T1000 (cell line): ENCODE measurements around the gene BRI3BP.
"Not testable (repeated sequence)": the region's sequence is repeated elsewhere in the genome, so short reads cannot be mapped to it uniquely, and the experiment has no call there.

ENCODE experiments used
- DNase-seq: peaks from one replicate; lab custom pipeline; 2025; ENCODE audit warnings: mixed read lengths; lab: John Stamatoyannopoulos, UW

Gene BRI3BP

GRCh38 chr12:125023065-125023464 is 29.6 kb downstream of the BRI3BP start:
- DNase-seq: no peak

GRCh38 chr12:125024949-125025563 is 31.6 kb downstream of the BRI3BP start:
- no peak for DNase-seq

- no peak for DNase-seq
These were observed 32.3 kb downstream of the BRI3BP start for GRCh38 chr12:125025606-125026235.

- DNase-seq: no peak
These were observed 34.7 kb downstream of the BRI3BP start for GRCh38 chr12:125028106-125028505.

GRCh38 chr12:125029761-125030358 is 36.4 kb downstream of the BRI3BP start:
- peak; percentile 12 for DNase-seq

- DNase-seq: not testable (repeated sequence)
These were observed 38.0 kb downstream of the BRI3BP start for GRCh38 chr12:125031471-125031870.

- DNase-seq: no peak
These were observed 39.2 kb downstream of the BRI3BP start for GRCh38 chr12:125032466-125033152.

- DNase-seq: no peak
These were observed 39.8 kb downstream of the BRI3BP start for GRCh38 chr12:125033288-125033687.

GRCh38 chr12:125038976-125039625 is 45.7 kb downstream of the BRI3BP start:
- no peak for DNase-seq

- DNase-seq: no peak
These were observed 55.6 kb downstream of the BRI3BP start for GRCh38 chr12:125049093-125049458.

- DNase-seq: no peak
These were observed 57.0 kb downstream of the BRI3BP start for GRCh38 chr12:125050446-125050845.

- DNase-seq: no peak
These were observed 57.4 kb downstream of the BRI3BP start for GRCh38 chr12:125050868-125051267.

GRCh38 chr12:125053821-125054220 is 60.4 kb downstream of the BRI3BP start:
- DNase-seq: no peak

- DNase-seq: no peak
These were observed 62.1 kb downstream of the BRI3BP start for GRCh38 chr12:125055591-125055990.

GRCh38 chr12:125056306-125056705 is 62.9 kb downstream of the BRI3BP start:
- no peak for DNase-seq

GRCh38 chr12:125057708-125058107 is 64.3 kb downstream of the BRI3BP start:
- no peak for DNase-seq

GRCh38 chr12:125061229-125061628 is 67.8 kb downstream of the BRI3BP start:
- no peak for DNase-seq

GRCh38 chr12:125063522-125063921 is 70.1 kb downstream of the BRI3BP start:
- not testable (repeated sequence) for DNase-seq

GRCh38 chr12:125064492-125064891 is 71.0 kb downstream of the BRI3BP start:
- DNase-seq: no peak

GRCh38 chr12:125065021-125065918 is 71.8 kb downstream of the BRI3BP start, which contains the start of gene AACS:
Gene AACS, plus strand, starts transcription at chr12:125065435. Its CDS starts 150 bp downstream, at chr12:125065585.
- peak; percentile 70 for DNase-seq

GRCh38 chr12:125065919-125066570 is 72.6 kb downstream of the BRI3BP start:
- DNase-seq: no peak
